ENCODE measurements around the gene MAB21L4. TPM values are rescaled to one million over a fixed set of nuclear protein-coding genes. Genes with fewer than 3 reads are reported as not detected.

Gene MAB21L4
- total and polyA plus RNA-seq, 2 experiments from 2014 or later: not detected

DNA sequence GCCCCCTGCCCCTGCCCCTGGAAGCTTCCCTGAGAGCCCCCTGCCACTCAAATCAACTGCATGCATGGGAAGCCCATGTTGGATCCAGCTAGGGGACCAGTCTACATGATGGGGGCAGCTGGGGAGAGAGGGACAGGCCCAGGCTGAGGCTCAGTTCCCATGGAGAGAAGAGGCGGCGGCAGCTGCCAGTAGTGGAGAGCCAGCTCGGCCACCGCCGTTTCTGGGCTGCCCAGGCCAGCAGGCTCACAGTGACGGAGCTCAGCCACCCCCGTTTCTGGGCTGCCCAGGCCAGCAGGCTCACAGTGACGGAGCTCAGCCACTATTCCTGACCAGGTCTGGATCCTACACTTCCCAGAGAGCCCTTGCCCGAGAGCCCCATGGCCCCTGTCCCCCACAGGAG lies 3.6 kb downstream of the MAB21L4 start (continued):
- TF ChIP-seq, protein P1, sequence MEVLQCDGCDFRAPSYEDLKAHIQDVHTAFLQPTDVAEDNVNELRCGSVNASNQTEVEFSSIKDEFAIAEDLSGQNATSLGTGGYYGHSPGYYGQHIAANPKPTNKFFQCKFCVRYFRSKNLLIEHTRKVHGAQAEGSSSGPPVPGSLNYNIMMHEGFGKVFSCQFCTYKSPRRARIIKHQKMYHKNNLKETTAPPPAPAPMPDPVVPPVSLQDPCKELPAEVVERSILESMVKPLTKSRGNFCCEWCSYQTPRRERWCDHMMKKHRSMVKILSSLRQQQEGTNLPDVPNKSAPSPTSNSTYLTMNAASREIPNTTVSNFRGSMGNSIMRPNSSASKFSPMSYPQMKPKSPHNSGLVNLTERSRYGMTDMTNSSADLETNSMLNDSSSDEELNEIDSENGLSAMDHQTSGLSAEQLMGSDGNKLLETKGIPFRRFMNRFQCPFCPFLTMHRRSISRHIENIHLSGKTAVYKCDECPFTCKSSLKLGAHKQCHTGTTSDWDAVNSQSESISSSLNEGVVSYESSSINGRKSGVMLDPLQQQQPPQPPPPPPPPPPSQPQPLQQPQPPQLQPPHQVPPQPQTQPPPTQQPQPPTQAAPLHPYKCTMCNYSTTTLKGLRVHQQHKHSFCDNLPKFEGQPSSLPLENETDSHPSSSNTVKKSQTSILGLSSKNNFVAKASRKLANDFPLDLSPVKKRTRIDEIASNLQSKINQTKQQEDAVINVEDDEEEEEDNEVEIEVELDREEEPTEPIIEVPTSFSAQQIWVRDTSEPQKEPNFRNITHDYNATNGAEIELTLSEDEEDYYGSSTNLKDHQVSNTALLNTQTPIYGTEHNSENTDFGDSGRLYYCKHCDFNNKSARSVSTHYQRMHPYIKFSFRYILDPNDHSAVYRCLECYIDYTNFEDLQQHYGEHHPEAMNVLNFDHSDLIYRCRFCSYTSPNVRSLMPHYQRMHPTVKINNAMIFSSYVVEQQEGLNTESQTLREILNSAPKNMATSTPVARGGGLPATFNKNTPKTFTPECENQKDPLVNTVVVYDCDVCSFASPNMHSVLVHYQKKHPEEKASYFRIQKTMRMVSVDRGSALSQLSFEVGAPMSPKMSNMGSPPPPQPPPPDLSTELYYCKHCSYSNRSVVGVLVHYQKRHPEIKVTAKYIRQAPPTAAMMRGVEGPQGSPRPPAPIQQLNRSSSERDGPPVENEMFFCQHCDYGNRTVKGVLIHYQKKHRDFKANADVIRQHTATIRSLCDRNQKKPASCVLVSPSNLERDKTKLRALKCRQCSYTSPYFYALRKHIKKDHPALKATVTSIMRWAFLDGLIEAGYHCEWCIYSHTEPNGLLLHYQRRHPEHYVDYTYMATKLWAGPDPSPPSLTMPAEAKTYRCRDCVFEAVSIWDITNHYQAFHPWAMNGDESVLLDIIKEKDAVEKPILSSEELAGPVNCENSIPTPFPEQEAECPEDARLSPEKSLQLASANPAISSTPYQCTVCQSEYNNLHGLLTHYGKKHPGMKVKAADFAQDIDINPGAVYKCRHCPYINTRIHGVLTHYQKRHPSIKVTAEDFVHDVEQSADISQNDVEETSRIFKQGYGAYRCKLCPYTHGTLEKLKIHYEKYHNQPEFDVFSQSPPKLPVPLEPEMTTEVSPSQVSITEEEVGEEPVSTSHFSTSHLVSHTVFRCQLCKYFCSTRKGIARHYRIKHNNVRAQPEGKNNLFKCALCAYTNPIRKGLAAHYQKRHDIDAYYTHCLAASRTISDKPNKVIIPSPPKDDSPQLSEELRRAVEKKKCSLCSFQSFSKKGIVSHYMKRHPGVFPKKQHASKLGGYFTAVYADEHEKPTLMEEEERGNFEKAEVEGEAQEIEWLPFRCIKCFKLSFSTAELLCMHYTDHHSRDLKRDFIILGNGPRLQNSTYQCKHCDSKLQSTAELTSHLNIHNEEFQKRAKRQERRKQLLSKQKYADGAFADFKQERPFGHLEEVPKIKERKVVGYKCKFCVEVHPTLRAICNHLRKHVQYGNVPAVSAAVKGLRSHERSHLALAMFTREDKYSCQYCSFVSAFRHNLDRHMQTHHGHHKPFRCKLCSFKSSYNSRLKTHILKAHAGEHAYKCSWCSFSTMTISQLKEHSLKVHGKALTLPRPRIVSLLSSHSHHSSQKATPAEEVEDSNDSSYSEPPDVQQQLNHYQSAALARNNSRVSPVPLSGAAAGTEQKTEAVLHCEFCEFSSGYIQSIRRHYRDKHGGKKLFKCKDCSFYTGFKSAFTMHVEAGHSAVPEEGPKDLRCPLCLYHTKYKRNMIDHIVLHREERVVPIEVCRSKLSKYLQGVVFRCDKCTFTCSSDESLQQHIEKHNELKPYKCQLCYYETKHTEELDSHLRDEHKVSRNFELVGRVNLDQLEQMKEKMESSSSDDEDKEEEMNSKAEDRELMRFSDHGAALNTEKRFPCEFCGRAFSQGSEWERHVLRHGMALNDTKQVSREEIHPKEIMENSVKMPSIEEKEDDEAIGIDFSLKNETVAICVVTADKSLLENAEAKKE (CRISPR knock-in tag; IDR thresholded peaks at IDR 0.05): no peak
- TF ChIP-seq POLR2AphosphoS5 (IDR thresholded peaks at IDR 0.05; ENCODE audit: low read depth): no peak

DNA sequence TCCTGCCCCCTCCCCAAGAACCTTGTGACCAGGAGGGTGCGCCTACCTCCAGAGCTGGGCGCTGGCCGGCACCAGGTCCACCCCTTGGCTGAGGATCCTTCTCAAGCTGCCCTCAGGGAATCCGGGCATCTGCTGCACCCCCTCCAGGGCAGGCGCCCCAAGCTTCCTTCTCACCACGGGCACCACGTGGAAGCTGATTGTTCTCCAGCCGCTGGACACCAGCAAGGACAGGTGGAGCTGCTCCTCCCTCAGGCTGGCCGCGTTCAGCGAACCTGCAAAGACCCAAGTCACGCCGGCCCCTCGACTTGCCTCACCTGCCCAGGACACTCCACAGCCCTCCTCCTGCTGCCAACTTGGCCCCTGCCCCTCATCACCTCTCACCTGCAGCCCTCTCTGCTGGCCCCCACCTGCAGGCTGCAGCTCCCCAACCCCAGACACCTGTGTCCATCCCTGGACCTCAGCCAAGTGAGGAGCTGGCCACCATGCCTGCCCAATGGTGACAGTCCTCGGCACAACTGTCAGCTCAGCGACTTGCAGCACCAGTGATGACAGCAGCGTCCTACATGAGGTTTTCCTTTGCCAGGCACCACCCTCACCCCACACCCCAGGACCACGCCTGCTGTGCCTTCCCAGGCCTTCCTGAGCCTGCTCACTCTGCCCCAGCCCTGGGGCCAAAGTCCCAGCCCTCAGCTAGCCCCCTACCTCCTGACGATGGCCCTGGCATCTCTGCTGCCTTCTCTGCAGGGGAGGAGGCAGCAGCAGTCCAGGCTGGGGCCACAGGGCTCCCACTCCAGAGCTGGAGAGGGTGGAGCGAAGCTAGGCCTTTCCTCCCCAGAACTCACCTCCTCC lies 4.2 kb downstream of the MAB21L4 start:
- no peaks in the 10 kb centered on the region for H3K4me1 ChIP-seq (ENCODE audit: insufficient read depth)
- no peaks in the 10 kb centered on the region for H3F3A ChIP-seq (replicated peaks; ENCODE audit: low read depth)
- no peak overlapping the region for H2AFZ ChIP-seq
- H3K4me2 ChIP-seq: no peak overlapping the region
- no peak overlapping the region for H3K4me3 ChIP-seq
- no peak overlapping the region for H3K27ac Mint-ChIP-seq
- no peaks in the 10 kb centered on the region for H3K36me3 Mint-ChIP-seq (ENCODE audit: low read depth)
- H3K9me2 ChIP-seq (ENCODE audit: insufficient read depth): no peaks in the 10 kb centered on the region
- TF ChIP-seq ZNF114 (CRISPR knock-in tag; IDR thresholded peaks at IDR 0.05) (no peak), EZH2 (IDR thresholded peaks at IDR 0.05; ENCODE audit: low read depth, unreplicated experiment) (no peak)
- TF ChIP-seq, protein P2, sequence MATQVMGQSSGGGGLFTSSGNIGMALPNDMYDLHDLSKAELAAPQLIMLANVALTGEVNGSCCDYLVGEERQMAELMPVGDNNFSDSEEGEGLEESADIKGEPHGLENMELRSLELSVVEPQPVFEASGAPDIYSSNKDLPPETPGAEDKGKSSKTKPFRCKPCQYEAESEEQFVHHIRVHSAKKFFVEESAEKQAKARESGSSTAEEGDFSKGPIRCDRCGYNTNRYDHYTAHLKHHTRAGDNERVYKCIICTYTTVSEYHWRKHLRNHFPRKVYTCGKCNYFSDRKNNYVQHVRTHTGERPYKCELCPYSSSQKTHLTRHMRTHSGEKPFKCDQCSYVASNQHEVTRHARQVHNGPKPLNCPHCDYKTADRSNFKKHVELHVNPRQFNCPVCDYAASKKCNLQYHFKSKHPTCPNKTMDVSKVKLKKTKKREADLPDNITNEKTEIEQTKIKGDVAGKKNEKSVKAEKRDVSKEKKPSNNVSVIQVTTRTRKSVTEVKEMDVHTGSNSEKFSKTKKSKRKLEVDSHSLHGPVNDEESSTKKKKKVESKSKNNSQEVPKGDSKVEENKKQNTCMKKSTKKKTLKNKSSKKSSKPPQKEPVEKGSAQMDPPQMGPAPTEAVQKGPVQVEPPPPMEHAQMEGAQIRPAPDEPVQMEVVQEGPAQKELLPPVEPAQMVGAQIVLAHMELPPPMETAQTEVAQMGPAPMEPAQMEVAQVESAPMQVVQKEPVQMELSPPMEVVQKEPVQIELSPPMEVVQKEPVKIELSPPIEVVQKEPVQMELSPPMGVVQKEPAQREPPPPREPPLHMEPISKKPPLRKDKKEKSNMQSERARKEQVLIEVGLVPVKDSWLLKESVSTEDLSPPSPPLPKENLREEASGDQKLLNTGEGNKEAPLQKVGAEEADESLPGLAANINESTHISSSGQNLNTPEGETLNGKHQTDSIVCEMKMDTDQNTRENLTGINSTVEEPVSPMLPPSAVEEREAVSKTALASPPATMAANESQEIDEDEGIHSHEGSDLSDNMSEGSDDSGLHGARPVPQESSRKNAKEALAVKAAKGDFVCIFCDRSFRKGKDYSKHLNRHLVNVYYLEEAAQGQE (IDR thresholded peaks at IDR 0.05; ENCODE audit: unreplicated experiment): no peak
- no peaks in the 10 kb centered on the region for H3K79me2 ChIP-seq (replicated peaks; ENCODE audit: insufficient read depth)
- no peak overlapping the region for H3K4me3 Mint-ChIP-seq
- H3K27me3 ChIP-seq (ENCODE audit: insufficient read depth): no peaks in the 10 kb centered on the region
- no peaks in the 10 kb centered on the region for H3K36me3 ChIP-seq (ENCODE audit: insufficient read depth)
- DNase-seq (ENCODE audit: low spot score) (no peak), ATAC-seq (no peak)
- H3K27me3 Mint-ChIP-seq (ENCODE audit: insufficient read depth, low read depth, poor library complexity): peaks cover 5% of the 10 kb centered on the region
- H3K9me3 Mint-ChIP-seq: no peaks in the 10 kb centered on the region
- H3K27ac ChIP-seq (ENCODE audit: low read depth): no peak overlapping the region
- peaks cover 3% of the 10 kb centered on the region; the same call in 1 of the 3 replicates for H3K4me1 Mint-ChIP-seq
- no peaks in the 10 kb centered on the region for H4K20me1 ChIP-seq (replicated peaks; ENCODE audit: insufficient read depth)

All from GM23338 (cell line).